HepG2 (cell line): Measurements from ENCODE around the gene EIF3M. TPM values are rescaled to one million over a fixed set of nuclear protein-coding genes. Genes with fewer than 3 reads are reported as not detected.
A peak's percentile ranks its signal among the peaks of the same experiment; 100 is the strongest.

Experiments
- ATAC-seq: fragments of 200-7000 bp; cut with Tn5 transposase; 3 replicates; pipeline ENCODE4 v1.9.1; 2020; ENCODE audit warnings: mild to moderate bottlenecking, moderate library complexity
- BruUV-seq: library from RNA; stranded (reverse); fragments of 400-500 nt; replicated peaks from 2 replicates; lab custom pipeline; 2021; lab: Mats Ljungman, UMichigan
- CTCF ChIA-PET: fragments of 300-600 bp; formaldehyde crosslinking; extraction: SDS; loops from one replicate; lab custom pipeline; 2021; ENCODE audit warnings: low total read pairs, inconsistent platforms, low intra/inter-chr PET ratio; lab: Yijun Ruan, JAX
- POLR2A ChIA-PET: fragments of 350-600 bp; sonication (Branson Sonifier 250); formaldehyde crosslinking; loops from one replicate; lab custom pipeline; 2020; ENCODE audit warnings: antibody characterized with exemption, inconsistent platforms; lab: Yijun Ruan, JAX
- DNase-seq: peaks from one replicate; pipeline ENCODE4 v3.0.0-alpha.2; 2015; ENCODE audit warnings: low spot score
- FAIRE-seq: peaks from 3 replicates; lab custom pipeline; 2011; peaks lifted over from hg19 to GRCh38; lab: Jason Lieb, UNC
- H2AFZ ChIP-seq: one replicate; pipeline ENCODE4 v1.6.1; 2011; ENCODE audit warnings: low read length, inconsistent platforms
- H3K27ac ChIP-seq: fragments of 300-600 bp; 3 replicates; pipeline ENCODE4 v1.8.0; 2011; ENCODE audit warnings: mixed run types, mild to moderate bottlenecking, mixed read lengths, low read length, inconsistent platforms; ENCODE audit not compliant: insufficient read depth; ENCODE audit errors: extremely low read length
- H3K27me3 ChIP-seq, 2 experiments: fragments of 200-600 bp in 1 of 2; 2 replicates in 1 of 2; 3 replicates in 1 of 2; pipeline versions ENCODE4 v1.6.0 to v1.8.0; 2011; ENCODE audit warnings: low read length in 2 of 2, mild to moderate bottlenecking in 2 of 2, moderate library complexity in 2 of 2, inconsistent platforms in 1 of 2; ENCODE audit not compliant: insufficient read depth in 2 of 2, control insufficient read depth in 1 of 2
- H3K36me3 ChIP-seq, 2 experiments: fragments of 200-600 bp in 1 of 2; replicated peaks in 1 of 2; 2 replicates in 1 of 2; 3 replicates in 1 of 2; pipeline versions ENCODE4 v1.5.1 to v1.8.0; 2011; ENCODE audit warnings: low read length in 2 of 2, inconsistent platforms in 1 of 2; ENCODE audit not compliant: insufficient read depth in 2 of 2, control insufficient read depth in 1 of 2
- H3K4me1 ChIP-seq: 2 replicates; pipeline ENCODE4 v1.5.1; 2012; ENCODE audit warnings: low read length, inconsistent platforms; ENCODE audit not compliant: insufficient read depth
- H3K4me2 ChIP-seq: 2 replicates; pipeline ENCODE4 v1.6.0; 2011; ENCODE audit warnings: low read depth, low read length, inconsistent platforms
- H3K4me3 ChIP-seq, 3 experiments: fragments of 200-600 bp in 1 of 3; sonication (generic), shearing (Covaris generic) in 1 of 3; replicated peaks in 1 of 3; 2 replicates each; pipeline ENCODE4 v1.5.1; 2011 to 2016; ENCODE audit warnings: low read length in 3 of 3, inconsistent platforms in 2 of 3, low read depth in 2 of 3, mild to moderate bottlenecking in 2 of 3, control low read depth in 1 of 3, mixed read lengths in 1 of 3; ENCODE audit not compliant: insufficient read depth in 1 of 3
- H3K79me2 ChIP-seq: one replicate; pipeline ENCODE4 v1.6.1; 2011; ENCODE audit warnings: low read length, inconsistent platforms; ENCODE audit not compliant: insufficient read depth
- H3K9ac ChIP-seq: 2 replicates; pipeline ENCODE4 v1.6.0; 2011; ENCODE audit warnings: mild to moderate bottlenecking, low read depth, low read length, inconsistent platforms; ENCODE audit not compliant: insufficient read depth
- H3K9me3 ChIP-seq: 2 replicates; pipeline ENCODE4 v1.5.1; 2012; ENCODE audit warnings: mild to moderate bottlenecking, low read length
- H4K20me1 ChIP-seq: 2 replicates; pipeline ENCODE4 v1.6.0; 2011; ENCODE audit warnings: inconsistent platforms, mild to moderate bottlenecking, low read length, moderate library complexity; ENCODE audit not compliant: insufficient read depth
- MYC ChIP-seq: sonication (generic); formaldehyde crosslinking; IDR thresholded peaks from 2 replicates; pipeline ENCODE4 v1.9.0; 2021; ENCODE audit warnings: missing genetic modification reagents, borderline replicate concordance
- ZNF572 ChIP-seq: sonication (generic); formaldehyde crosslinking; IDR thresholded peaks from 2 replicates; pipeline ENCODE4 v1.5.1; 2020; ENCODE audit warnings: mild to moderate bottlenecking, missing genetic modification reagents
- ZNF83 ChIP-seq: sonication (generic); formaldehyde crosslinking; IDR thresholded peaks from 2 replicates; pipeline ENCODE4 v1.4.0; 2020; ENCODE audit warnings: missing genetic modification reagents, mild to moderate bottlenecking, borderline replicate concordance
- WGBS: methylation state at CpG from one replicate; pipeline ENCODE4 v1.1.6; 2017; ENCODE audit warnings: low lambda C conversion rate; 5-methylcytosine and 5-hydroxymethylcytosine counted together
- in situ Hi-C: cut with HindIII; loops from 2 replicates; pipeline ENCODE4 v1.10.0; 2017; ENCODE audit warnings: low pct_unique_long_range_greater_than_20kb; ENCODE audit not compliant: extremely low pct_ligation_motif_present
- intact Hi-C: fragments of 100-400 bp; cut with micrococcal nuclease; formaldehyde crosslinking; loops from one replicate; pipeline ENCODE4 v1.10.0; 2022; ENCODE audit not compliant: unreplicated experiment
- polyA plus RNA-seq, 8 experiments: library from polyadenylated mRNA; depleted of rRNA in 3 of 8; stranded (reverse) in 7 of 8; unstranded in 1 of 8; fragments of >200 nt; fragmentation: Illumina TruSeq in 4 of 8; extraction: Trizol in 4 of 8; gene quantifications; 2 replicates each; pipeline versions ENCODE4 v1.2.1 to v1.2.3, GENCODE V29; 2011 to 2016; ENCODE audit warnings: low read depth in 4 of 8, missing spikeins in 1 of 8, mixed read lengths in 1 of 8; ENCODE audit not compliant: insufficient read depth in 1 of 8
- total RNA-seq, 5 experiments: library from RNA; depleted of rRNA; stranded (reverse); fragments of >200 nt; fragmentation: Illumina TruSeq; extraction: Trizol; gene quantifications; 2 replicates each; pipeline ENCODE4 v1.2.3, GENCODE V29; 2016; ENCODE audit warnings: low read depth in 1 of 5
- TF ChIP-seq, protein P1 (sequence below): sonication (generic); formaldehyde crosslinking; IDR thresholded peaks from 2 replicates; pipeline ENCODE4 v1.5.1; 2020; ENCODE audit warnings: mild to moderate bottlenecking, missing genetic modification reagents
- TF ChIP-seq, protein P2 (sequence below): sonication (generic); formaldehyde crosslinking; IDR thresholded peaks from 2 replicates; pipeline ENCODE4 v1.4.0; 2020; ENCODE audit warnings: missing genetic modification reagents, borderline replicate concordance
- TF ChIP-seq, protein P3 (sequence below): sonication (generic); formaldehyde crosslinking; IDR thresholded peaks from 2 replicates; pipeline ENCODE4 v1.4.0; 2020; ENCODE audit warnings: missing genetic modification reagents

EIF3M gene
- total and polyA plus RNA-seq, 2 of the 13 experiments (the other 11 are each of a cell fraction or from before 2014, with no cell fraction given) = 279 to 389 TPM

DNA sequence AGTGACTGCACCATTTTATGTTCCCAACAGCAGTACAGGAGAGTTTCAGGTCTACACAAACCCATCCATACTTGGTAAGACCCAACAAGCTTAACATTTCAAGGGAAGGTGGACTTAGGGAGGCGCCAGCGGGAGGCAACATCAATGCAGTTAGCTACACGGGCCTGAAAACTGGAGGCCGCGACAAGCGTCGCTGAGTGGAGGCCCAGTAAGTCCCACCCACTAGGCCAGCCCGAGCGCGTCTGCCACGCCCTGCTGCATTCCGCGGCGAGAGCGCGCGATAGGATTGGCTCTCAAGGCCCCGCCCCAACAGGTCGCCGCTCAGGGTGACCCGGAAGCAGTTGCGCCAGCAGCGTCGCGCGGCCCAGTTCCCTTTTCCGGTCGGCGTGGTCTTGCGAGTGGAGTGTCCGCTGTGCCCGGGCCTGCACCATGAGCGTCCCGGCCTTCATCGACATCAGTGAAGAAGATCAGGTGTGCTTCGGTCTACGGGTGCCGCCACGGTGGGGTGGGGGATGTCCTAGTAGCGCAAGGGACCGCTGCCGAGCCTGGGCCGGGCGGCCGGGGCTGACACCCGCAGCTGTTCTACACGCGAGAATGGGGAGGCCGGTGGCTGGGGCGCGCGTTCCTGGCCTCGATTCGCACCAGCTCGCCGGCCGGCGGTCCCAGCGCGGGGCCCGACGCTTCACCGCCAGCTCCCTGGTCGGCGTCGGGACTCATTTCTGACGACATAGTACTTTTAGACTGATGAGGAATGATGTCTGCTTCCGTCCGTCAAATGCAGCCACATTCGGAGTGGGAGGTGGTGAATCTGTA lies at the start of gene EIF3M (continued):
- TF ChIP-seq, protein P1, sequence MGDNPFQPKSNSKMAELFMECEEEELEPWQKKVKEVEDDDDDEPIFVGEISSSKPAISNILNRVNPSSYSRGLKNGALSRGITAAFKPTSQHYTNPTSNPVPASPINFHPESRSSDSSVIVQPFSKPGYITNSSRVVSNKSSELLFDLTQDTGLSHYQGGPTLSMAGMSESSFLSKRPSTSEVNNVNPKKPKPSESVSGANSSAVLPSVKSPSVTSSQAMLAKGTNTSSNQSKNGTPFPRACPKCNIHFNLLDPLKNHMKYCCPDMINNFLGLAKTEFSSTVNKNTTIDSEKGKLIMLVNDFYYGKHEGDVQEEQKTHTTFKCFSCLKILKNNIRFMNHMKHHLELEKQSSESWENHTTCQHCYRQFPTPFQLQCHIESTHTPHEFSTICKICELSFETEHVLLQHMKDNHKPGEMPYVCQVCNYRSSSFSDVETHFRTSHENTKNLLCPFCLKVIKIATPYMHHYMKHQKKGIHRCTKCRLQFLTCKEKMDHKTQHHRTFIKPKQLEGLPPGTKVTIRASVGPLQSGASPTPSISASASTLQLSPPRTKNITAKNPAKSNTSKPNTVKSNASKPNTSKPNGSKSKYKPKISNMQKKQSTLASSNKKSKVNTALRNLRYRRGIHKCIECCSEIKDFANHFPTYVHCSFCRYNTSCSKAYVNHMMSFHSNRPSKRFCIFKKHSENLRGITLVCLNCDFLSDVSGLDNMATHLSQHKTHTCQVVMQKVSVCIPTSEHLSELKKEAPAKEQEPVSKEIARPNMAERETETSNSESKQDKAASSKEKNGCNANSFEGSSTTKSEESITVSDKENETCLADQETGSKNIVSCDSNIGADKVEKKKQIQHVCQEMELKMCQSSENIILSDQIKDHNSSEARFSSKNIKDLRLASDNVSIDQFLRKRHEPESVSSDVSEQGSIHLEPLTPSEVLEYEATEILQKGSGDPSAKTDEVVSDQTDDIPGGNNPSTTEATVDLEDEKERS (CRISPR knock-in tag) = peak; percentile 72; the same call in 1 of the 2 replicates
- TF ChIP-seq MYC (CRISPR knock-in tag) = peak; percentile 98
- TF ChIP-seq ZNF83 (CRISPR knock-in tag) = no peak
- no peak for TF ChIP-seq ZNF572

DNA sequence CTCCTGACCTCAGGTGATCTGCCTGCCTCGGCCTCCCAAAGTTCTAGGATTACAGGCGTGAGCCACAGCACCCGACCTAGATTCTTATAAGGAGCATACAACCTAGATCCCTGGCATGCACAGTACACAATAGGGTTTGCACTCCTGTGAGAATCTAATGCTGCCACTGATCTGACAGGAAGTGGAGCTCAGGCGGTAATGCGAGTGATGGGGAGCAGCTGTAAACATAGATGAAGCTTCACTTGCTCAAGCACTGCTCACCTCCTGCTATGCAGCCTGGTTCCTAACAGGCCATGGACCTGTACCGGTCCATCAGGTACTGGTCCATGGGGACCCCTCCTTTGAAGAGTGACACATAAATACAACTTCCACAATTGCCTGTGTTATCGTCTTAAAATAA lies 44.8 kb upstream of the EIF3M start:
- in situ Hi-C loops (no loop called here), intact Hi-C loops (no loop called here)
- Histone ChIP-seq H3K36me3 (no peaks in the 10 kb centered on the region), H4K20me1 (no peaks in the 10 kb centered on the region), H3K27me3 (no peaks in the 10 kb centered on the region; a peak in 1 of 5 replicates), H3K9me3 (no peaks in the 10 kb centered on the region), H3K27ac (no peak overlapping the region), H3K4me2 (no peak overlapping the region), H2AFZ (no peak overlapping the region), H3K79me2 (no peaks in the 10 kb centered on the region), H3K4me3 (no peak overlapping the region), H3K4me1 (no peaks in the 10 kb centered on the region), H3K9ac (no peak overlapping the region)
- CTCF ChIA-PET = no interaction called here
- POLR2A ChIA-PET = no interaction called here
- BruUV-seq = no TSS peak
- ATAC-seq = no peak
- TF ChIP-seq ZNF83 (CRISPR knock-in tag) = no peak
- TF ChIP-seq, protein P2, sequence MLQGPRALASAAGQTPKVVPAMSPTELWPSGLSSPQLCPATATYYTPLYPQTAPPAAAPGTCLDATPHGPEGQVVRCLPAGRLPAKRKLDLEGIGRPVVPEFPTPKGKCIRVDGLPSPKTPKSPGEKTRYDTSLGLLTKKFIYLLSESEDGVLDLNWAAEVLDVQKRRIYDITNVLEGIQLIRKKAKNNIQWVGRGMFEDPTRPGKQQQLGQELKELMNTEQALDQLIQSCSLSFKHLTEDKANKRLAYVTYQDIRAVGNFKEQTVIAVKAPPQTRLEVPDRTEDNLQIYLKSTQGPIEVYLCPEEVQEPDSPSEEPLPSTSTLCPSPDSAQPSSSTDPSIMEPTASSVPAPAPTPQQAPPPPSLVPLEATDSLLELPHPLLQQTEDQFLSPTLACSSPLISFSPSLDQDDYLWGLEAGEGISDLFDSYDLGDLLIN (CRISPR knock-in tag) = no peak
- TF ChIP-seq, protein P3, sequence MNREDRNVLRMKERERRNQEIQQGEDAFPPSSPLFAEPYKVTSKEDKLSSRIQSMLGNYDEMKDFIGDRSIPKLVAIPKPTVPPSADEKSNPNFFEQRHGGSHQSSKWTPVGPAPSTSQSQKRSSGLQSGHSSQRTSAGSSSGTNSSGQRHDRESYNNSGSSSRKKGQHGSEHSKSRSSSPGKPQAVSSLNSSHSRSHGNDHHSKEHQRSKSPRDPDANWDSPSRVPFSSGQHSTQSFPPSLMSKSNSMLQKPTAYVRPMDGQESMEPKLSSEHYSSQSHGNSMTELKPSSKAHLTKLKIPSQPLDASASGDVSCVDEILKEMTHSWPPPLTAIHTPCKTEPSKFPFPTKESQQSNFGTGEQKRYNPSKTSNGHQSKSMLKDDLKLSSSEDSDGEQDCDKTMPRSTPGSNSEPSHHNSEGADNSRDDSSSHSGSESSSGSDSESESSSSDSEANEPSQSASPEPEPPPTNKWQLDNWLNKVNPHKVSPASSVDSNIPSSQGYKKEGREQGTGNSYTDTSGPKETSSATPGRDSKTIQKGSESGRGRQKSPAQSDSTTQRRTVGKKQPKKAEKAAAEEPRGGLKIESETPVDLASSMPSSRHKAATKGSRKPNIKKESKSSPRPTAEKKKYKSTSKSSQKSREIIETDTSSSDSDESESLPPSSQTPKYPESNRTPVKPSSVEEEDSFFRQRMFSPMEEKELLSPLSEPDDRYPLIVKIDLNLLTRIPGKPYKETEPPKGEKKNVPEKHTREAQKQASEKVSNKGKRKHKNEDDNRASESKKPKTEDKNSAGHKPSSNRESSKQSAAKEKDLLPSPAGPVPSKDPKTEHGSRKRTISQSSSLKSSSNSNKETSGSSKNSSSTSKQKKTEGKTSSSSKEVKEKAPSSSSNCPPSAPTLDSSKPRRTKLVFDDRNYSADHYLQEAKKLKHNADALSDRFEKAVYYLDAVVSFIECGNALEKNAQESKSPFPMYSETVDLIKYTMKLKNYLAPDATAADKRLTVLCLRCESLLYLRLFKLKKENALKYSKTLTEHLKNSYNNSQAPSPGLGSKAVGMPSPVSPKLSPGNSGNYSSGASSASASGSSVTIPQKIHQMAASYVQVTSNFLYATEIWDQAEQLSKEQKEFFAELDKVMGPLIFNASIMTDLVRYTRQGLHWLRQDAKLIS (CRISPR knock-in tag) = no peak
- FAIRE-seq = no peak
- DNase-seq = no peak
- 47% methylated on average over 5 of the region's 7 CpGs for WGBS
